Vagina (tissue), 2 donors: ENCODE data around the gene MICAL2.

Experiments
- POLR2A ChIP-seq, 2 donors: fragments of 450-650 bp; IDR thresholded peaks; one replicate each; pipeline ENCODE4 v1.6.1; 2017; ENCODE audit warnings: antibody characterized with exemption in 2 of 2, mild to moderate bottlenecking in 2 of 2, moderate library complexity in 2 of 2
- POLR2AphosphoS5 ChIP-seq, 2 donors: sonication (generic); formaldehyde crosslinking; IDR thresholded peaks; one replicate each; pipeline ENCODE4 v1.9.0; 2017; ENCODE audit warnings: antibody characterized with exemption in 2 of 2, mild to moderate bottlenecking in 2 of 2, low read depth in 1 of 2; ENCODE audit not compliant: insufficient read depth in 1 of 2
- TF ChIP-seq, protein P1 (sequence below), 3 experiments: fragments of 450-650 bp in 2 of 3; fragments of 200-600 bp in 1 of 3; sonication (generic) in 1 of 3; IDR thresholded peaks; one replicate each; pipeline ENCODE4 v1.5.1; 2017 to 2019; ENCODE audit warnings: antibody characterized with exemption in 3 of 3, mild to moderate bottlenecking in 2 of 3, moderate library complexity in 2 of 3

DNA sequence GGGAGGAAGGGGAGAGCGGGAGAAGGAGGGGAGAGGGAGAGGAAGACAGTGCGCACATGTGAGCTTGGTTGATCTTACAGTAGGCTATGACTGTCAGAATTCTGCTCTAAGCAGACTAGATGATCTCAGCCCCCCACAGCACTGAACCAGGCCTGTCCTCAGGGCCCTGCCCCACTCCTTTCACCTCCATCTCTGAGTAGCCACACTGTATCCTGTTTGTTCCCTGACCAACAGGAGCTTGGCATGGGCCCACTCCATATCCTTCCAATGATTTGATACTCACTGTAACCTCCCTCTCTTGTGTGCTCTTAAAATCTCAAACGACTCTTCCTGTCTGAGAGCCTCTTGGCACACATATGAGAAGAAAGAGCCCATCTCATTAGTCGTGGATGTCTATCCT, 180.9 kb downstream of the MICAL2 start:
- TF ChIP-seq POLR2A (IDR thresholded peaks at IDR 0.05): no peak
- TF ChIP-seq, protein P1, sequence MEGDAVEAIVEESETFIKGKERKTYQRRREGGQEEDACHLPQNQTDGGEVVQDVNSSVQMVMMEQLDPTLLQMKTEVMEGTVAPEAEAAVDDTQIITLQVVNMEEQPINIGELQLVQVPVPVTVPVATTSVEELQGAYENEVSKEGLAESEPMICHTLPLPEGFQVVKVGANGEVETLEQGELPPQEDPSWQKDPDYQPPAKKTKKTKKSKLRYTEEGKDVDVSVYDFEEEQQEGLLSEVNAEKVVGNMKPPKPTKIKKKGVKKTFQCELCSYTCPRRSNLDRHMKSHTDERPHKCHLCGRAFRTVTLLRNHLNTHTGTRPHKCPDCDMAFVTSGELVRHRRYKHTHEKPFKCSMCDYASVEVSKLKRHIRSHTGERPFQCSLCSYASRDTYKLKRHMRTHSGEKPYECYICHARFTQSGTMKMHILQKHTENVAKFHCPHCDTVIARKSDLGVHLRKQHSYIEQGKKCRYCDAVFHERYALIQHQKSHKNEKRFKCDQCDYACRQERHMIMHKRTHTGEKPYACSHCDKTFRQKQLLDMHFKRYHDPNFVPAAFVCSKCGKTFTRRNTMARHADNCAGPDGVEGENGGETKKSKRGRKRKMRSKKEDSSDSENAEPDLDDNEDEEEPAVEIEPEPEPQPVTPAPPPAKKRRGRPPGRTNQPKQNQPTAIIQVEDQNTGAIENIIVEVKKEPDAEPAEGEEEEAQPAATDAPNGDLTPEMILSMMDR (IDR thresholded peaks at IDR 0.05): no peak
- TF ChIP-seq POLR2AphosphoS5 (IDR thresholded peaks at IDR 0.05; ENCODE audit: insufficient read depth in 1 of 2, low read depth in 1 of 2): no peak
